ENCODE data around the gene ENAH.

ENAH gene

GRCh38 chr1:225608014-225608796 is 44.7 kb downstream of the ENAH start:
- DNase-seq (ENCODE audit: low read depth in 2 of 3, low spot score in 1 of 3): no peak

- no peak for DNase-seq (ENCODE audit: low read depth in 2 of 3, low spot score in 1 of 3)
Observed at GRCh38 chr1:225607355-225607754, 45.6 kb downstream of the ENAH start.

GRCh38 chr1:225603538-225604354 is 49.2 kb downstream of the ENAH start:
- no peak for DNase-seq (ENCODE audit: low read depth in 2 of 3, low spot score in 1 of 3)

GRCh38 chr1:225602590-225603206 is 50.2 kb downstream of the ENAH start:
- no peak for DNase-seq (ENCODE audit: low read depth in 2 of 3, low spot score in 1 of 3)

- DNase-seq (ENCODE audit: low read depth in 2 of 3, low spot score in 1 of 3): no peak
Observed at GRCh38 chr1:225601902-225602589, 50.9 kb downstream of the ENAH start.

GRCh38 chr1:225598847-225599246 is 54.1 kb downstream of the ENAH start:
- no peak for DNase-seq (ENCODE audit: low read depth in 2 of 3, low spot score in 1 of 3)

GRCh38 chr1:225597926-225598575 is 54.9 kb downstream of the ENAH start:
- no peak for DNase-seq (ENCODE audit: low read depth in 2 of 3, low spot score in 1 of 3)

GRCh38 chr1:225596736-225597135 is 56.2 kb downstream of the ENAH start:
- DNase-seq (ENCODE audit: low read depth in 2 of 3, low spot score in 1 of 3): no peak

- DNase-seq (ENCODE audit: low read depth in 2 of 3, low spot score in 1 of 3): no peak
Observed at GRCh38 chr1:225595974-225596551, 56.9 kb downstream of the ENAH start.

- DNase-seq (ENCODE audit: low read depth in 2 of 3, low spot score in 1 of 3): no peak
Observed at GRCh38 chr1:225595452-225595851, 57.5 kb downstream of the ENAH start.

- no peak for DNase-seq (ENCODE audit: low read depth in 2 of 3, low spot score in 1 of 3)
Observed at GRCh38 chr1:225593414-225593813, 59.5 kb downstream of the ENAH start.

- DNase-seq (ENCODE audit: low read depth in 2 of 3, low spot score in 1 of 3): no peak
Observed at GRCh38 chr1:225592362-225593025, 60.4 kb downstream of the ENAH start.

- no peak for DNase-seq (ENCODE audit: low read depth in 2 of 3, low spot score in 1 of 3)
Observed at GRCh38 chr1:225587310-225587709, 65.6 kb downstream of the ENAH start.

- no peak for DNase-seq (ENCODE audit: low read depth in 2 of 3, low spot score in 1 of 3)
Observed at GRCh38 chr1:225581186-225581585, 71.7 kb downstream of the ENAH start.

- no peak for DNase-seq (ENCODE audit: low read depth in 2 of 3, low spot score in 1 of 3)
Observed at GRCh38 chr1:225580238-225581099, 72.5 kb downstream of the ENAH start.

- DNase-seq (ENCODE audit: low read depth in 2 of 3, low spot score in 1 of 3): no peak
Observed at GRCh38 chr1:225578251-225578977, 74.5 kb downstream of the ENAH start.

GRCh38 chr1:225577241-225577640 is 75.7 kb downstream of the ENAH start:
- no peak for DNase-seq (ENCODE audit: low read depth in 2 of 3, low spot score in 1 of 3)

- no peak for DNase-seq (ENCODE audit: low read depth in 2 of 3, low spot score in 1 of 3)
Observed at GRCh38 chr1:225573216-225573615, 79.7 kb downstream of the ENAH start.

All from stimulated activated CD4-positive, alpha-beta T cell treated with anti-CD3 and anti-CD28 coated beads, Interleukin-12 subunit alpha, Interleukin-12 subunit beta, amount 100 ng/mL, for 48 hours (primary cell).